GM12872 (cell line): ENCODE measurements around the gene RPN1.

Source experiments
- CTCF ChIP-seq: IDR thresholded peaks from 3 replicates; pipeline ENCODE4 v1.5.1; 2011; ENCODE audit warnings: low read depth, mild to moderate bottlenecking, low read length, moderate library complexity; ENCODE audit not compliant: insufficient read depth

RPN1 gene

GRCh38 chr3:128663151-128663550, 12.5 kb upstream of the RPN1 start:
- no peak for TF ChIP-seq CTCF

DNA sequence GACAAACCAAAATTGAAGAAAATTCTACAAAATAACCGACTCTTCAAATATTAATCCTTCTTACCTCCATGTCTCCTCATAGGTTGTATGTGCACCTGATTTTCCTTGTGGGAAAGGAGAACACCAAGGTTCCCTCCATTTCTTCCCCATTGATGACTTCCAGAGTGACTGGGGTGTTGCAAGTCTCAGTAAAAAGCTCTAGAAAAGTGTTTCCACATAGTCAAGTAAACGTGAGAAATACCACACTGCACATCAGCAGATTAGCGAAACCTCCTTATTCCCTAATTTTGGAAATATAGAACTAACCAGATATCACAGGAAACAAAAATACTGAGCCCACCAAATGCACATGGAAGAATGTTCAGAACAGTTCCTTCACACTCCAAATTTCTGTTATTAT, 4.9 kb upstream of the RPN1 start:
- TF ChIP-seq CTCF = no peak

DNA sequence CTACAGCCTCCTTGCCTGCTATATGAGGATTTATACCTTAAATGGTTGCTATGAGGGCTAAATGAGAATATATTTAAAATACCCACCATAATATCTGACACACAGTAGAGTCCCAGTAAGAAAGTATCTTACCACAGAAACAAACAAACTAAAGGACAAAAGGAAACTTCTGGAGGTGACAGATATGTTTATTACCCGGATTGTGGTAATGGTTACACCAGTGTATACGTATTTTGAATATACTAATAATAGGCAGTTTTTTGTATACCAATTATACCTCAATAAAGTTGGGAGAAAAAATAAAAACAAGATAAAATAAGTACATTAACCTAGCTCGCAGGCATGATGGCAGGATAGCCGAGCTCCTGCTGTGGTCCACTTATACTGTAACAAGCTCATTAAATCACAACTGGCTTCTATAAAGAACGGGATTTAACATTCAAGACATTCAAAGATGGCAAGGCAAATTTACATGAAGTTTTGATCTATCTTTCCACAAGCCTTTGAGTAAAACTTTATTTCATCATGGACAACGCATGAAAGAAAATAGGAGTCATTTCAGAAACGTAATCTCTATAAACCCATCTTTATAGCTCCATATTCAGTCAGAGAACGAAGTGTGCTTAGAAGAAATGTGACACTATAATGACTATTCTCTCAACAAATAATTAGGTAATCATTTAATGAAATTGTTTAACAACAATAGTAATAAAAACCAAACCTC, 1.5 kb downstream of the RPN1 start:
- no peak for TF ChIP-seq CTCF

DNA sequence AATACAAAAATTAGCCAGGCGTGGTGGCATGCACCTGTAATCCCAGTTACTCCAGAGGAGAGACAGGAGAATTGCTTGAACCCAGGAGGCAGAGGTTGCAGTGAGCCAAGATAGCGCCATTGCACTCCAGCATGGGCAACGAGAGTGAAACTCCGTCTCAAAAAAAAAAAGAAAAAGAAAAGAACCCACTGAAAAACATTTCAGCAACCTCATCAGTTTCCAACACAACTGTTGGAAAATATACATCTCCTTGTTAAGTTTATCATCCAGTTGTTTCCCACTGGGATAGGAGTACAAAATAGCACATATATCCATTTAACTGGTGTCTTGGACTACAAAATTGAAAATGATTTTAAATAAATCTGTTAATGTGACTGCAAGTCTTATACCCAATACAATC, 2.2 kb downstream of the RPN1 start:
- no peak for TF ChIP-seq CTCF

DNA sequence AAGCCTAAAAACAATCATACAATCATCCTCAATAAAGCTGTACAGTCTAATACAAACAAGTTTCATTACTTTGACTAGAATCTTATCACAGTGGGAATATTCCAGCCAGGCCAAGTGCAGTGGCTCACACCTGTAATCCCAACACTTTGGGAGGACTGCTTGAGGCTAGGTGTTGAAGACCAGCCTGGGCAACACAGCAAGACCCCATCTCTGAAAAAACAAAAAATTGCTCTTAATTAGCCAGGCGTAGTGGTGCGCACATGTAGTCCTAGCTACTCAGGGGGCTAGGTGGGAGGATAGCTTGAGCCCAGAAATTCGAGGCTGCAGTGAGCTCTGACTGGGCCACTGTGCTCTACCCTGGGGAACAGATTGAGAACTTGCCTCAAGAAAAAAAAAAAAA, 3.3 kb downstream of the RPN1 start:
- no peak for TF ChIP-seq CTCF

DNA sequence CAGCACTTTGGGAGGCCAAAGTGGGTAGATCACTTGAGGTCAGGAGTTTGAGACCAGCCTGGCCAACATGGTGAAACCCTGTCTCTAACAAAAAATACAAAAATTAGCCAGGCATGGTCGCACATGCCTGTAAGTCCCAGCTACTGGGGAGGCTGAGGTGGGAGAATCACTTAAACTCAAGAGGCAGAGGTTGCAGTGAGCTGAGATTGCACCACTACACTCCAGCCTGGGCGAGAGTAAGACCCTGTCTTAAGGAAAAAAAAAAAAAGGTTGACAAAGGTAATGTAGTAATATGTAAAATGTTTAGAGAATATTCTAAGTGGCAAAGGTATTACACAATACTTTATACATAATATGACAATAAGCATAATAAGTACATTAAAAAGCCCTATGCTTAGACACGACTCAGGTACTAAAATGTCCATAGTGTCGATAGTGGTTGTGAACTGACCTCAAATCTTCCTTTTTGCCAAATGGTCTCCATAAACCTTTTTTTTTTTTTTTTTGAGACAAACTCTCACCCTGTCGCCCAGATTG, 16.5 kb downstream of the RPN1 start:
- no peak for TF ChIP-seq CTCF

- TF ChIP-seq CTCF = no peak
Observed at GRCh38 chr3:128632301-128632700, 18.3 kb downstream of the RPN1 start.
